Activated T-cell treated with anti-CD3 and anti-CD28 coated beads, Interleukin-2, amount 50 U/mL, for 48 hours (primary cell): ENCODE results near the gene VMP1.
A peak's percentile ranks its signal among the peaks of the same experiment; 100 is the strongest.
"Not testable (repeated sequence)": the region's sequence is repeated elsewhere in the genome, so short reads cannot be mapped to it uniquely, and the experiment has no call there.

Experiments
- DNase-seq, 2 experiments: peaks; one replicate each; pipeline ENCODE4 v3.0.0-alpha.2; 2020

VMP1 gene

DNA sequence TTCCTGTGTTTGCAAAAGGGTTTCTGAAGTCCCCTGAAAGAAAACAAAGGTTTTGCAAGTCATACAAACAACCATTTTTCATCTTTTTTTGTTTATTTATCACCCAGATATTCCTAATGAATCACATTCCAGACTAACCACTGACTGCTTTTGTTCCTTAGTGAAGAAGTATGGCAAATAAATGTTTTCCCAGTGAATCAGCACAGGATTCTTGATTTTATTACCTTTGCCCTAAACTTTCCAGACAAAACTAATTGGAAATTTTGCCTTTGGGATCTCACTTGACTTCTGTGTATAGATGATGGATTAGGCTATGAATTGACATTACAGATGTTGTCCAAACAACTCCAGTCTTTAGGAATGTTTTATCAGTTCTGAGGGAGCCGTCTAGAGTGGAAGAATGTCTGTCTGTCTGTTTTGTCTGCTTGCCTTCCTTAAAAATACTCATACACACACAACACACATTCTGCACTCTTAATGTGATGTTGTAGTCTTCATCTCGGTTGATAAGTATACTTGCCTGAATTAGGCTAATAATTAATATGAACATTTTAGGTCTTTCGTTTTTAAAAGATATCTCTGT, 48.9 kb downstream of the VMP1 start:
- no peak for DNase-seq

- DNase-seq = no peak
Measured at GRCh38 chr17:59757043-59757442, 49.6 kb downstream of the VMP1 start.

GRCh38 chr17:59757470-59757869, 50.0 kb downstream of the VMP1 start:
- no peak for DNase-seq

GRCh38 chr17:59757881-59758385, 50.5 kb downstream of the VMP1 start:
- DNase-seq = no peak

DNA sequence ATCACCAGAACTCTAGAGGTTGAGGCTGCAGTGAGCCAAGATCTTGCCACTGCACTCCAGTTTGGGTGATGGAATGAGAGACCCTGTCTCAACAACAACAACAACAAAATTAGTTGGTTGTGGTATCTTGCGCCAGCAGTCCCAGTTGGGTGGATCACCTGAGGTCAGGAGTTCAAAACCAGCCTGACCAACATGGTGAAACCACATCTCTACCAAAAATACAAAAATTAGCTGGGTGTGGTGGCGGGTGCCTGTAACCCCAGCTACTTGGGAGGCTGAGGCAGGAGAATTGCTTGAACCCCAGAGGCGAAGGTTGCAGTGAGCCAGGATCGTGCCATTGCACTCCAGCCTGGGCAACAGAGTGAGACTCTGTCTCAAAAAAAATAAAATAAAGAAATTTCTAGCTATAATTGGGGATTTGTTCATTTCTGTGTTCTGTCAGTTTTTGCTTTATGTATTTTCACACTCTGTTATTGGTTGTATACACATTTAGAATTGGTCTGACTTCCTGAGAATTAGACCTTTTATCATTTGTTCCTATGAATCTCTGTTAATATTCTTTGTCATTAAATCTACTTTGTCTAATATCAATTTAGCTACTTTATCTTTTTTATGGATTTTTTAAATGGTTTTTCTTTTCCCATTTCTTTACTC, 51.7 kb downstream of the VMP1 start:
- not testable (repeated sequence) for DNase-seq

DNA sequence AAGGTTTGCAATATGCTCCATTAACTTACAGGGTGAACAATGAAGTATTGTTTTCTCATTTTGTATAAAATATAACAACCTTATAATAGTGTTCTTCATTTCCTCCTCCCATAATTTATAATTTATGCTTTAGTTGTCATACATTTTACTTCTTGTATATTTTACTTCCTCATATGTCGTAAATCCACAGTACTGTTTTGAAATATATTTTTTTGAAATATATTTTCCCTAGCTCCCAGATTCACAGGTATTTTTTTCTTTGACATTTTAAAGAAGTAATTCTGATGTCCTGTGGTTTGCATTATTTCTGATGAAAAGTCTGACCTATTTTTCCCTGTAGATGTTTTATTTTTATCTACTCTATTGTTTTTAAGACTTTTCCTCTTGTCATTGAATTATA, 52.7 kb downstream of the VMP1 start:
- no peak for DNase-seq

GRCh38 chr17:59761385-59762048, 54.1 kb downstream of the VMP1 start:
- DNase-seq = peak in 1 of 2 experiments; percentile 46

DNA sequence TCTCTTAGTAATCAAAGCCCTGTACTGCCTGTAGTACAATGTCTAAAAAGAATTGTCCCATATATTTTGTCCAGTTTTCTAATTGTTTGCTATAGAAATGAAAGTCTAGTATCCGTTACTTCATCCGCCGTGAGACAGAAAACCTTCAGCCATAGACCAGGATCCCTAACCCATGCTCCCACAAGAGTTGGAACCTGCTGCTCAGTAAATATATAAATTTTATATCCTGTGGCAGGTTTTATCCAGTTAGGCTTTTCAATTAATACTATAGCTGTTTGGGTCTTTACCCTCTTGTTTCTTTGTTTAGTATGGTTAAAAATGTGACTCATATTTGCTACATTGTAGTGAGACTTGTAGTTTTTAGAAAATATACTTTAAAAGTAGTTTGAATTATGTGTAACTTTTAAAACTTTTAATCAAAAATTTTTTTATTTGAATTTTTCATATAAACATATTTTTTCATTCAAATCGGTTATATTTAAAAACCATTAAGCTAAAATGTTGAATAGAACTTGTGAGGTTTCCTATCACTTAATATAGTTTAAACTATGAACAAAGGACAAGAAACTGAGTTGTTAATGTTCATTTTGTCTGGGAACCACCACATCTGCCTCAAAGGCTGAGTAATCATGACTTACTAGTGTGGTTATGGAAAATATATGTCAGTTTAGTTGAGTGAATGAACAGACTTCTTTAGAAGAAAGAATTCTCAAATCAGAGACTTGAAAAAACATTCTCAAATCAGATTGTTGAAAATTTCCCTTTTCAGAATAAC, 54.8 kb downstream of the VMP1 start:
- DNase-seq = no peak

- no peak for DNase-seq
Measured at GRCh38 chr17:59762824-59763374, 55.4 kb downstream of the VMP1 start.

DNA sequence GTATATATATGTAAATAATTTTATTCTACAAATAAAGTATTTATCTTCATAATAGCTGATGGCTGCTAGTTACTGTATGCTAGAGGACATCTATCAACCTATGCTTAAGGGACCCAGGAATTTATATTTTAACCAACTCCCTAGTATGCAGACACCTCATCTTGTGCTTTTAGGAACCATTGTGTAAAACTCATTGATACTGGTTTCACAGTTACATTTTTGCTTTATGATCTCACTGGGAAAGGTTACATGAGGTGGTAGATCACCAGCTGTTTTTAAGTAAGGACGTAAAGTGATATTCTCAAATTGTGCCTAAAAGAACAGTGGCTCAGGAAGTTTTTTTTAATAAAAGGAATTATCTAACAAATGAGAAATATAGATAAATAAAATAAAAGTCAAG, 56.4 kb downstream of the VMP1 start:
- DNase-seq = no peak

DNA sequence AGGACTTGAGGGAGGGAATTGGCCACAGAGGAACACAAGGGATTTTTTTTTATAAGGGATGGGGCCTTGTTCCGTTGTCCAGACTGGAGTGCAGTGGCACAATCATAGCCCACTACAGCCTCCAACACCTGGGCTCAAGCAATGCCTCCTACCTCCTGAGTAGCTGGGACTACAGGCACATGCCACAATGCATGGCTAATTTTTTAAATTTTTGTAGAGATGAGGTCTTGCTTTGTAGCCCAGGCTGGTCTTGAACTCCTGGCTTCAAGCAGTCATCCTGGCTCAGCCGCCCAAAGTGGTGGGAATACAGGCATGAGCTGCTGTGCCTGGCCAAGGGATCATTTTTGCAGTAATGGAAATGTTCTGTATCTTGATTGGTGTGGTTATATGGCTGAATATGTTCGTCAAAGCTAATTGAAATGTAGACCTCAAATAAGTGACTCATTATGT, 56.9 kb downstream of the VMP1 start:
- DNase-seq = peak; percentile 73

DNA sequence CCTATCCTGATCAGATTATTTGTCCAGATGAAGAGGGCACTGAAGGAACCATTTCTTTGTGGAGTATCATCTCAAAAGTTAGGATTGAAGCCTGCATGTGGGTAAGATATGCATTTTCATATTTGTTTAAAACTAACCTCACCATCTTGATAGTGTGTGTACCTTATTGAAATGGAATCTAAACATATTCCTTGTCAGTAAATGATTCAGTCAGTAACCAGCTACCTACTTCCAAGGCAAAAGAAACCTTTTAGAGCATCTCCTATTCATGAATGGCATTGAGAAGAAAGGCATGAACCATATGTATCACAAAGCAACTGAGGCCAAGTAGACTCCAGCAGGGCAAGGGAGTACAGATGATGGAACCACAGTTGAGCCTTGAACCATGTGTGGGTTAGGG, 57.6 kb downstream of the VMP1 start:
- no peak for DNase-seq

- no peak for DNase-seq
Measured at GRCh38 chr17:59766491-59766890, 59.0 kb downstream of the VMP1 start.

DNA sequence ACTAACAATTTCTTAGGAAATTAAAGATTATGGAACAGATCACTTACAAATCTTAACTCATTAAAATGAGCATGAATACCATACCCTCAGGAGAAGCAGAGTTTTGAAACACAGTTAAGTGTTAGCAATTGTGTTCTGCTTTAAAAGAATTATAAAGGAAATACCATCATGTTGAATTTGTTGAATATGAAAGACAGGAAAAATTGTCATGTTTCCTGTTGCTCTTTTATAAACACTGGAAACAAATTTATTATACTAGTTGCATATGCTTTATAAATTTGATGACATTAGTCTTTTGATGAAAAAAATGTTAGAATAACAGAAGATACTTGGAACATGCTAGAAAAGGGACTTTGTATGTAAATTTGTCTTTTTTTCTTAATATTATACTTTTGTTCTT, 59.7 kb downstream of the VMP1 start:
- DNase-seq = no peak

DNA sequence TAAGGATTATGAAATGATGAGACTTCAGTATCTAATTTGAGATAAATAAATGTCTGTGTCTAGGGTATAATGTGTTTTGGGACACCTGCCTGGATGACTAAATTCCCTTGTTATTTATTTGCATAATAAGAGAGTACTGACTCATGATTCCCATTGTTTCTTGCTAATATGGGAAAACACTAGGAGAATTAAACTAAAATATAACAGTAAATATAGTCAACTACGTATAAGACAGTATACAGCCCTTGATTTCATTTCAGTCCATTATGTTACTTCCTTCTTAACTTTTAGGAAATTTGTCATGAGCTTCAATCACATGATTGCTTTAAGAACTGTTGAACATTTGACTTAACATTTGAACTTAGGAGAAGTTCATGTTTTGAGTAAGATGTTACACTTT, 62.4 kb downstream of the VMP1 start:
- no peak for DNase-seq

GRCh38 chr17:59771093-59771492, 63.6 kb downstream of the VMP1 start:
- no peak for DNase-seq

GRCh38 chr17:59775786-59776350, 68.4 kb downstream of the VMP1 start:
- DNase-seq = no peak

DNA sequence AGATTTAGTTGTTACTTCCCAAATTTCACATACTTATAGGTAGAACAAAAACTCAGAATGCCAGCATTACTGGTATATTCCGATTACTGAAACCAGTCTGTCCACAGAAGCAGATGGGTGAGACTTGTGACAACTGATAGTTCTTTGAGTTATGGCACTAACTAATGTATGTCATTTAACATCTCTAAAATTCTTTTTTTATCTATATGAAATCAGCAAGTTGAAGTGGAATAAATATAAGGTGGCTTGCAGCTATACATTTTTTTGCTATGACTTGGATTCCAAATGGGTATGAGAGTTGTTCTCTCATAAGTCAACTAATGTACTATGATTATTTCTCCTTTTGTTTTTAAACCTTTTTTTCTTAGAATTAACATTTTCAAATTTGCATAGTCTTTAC, 69.1 kb downstream of the VMP1 start:
- DNase-seq = no peak

- no peak for DNase-seq
Measured at GRCh38 chr17:59777033-59777432, 69.6 kb downstream of the VMP1 start.

- DNase-seq = no peak
Measured at GRCh38 chr17:59778996-59779395, 71.5 kb downstream of the VMP1 start.

DNA sequence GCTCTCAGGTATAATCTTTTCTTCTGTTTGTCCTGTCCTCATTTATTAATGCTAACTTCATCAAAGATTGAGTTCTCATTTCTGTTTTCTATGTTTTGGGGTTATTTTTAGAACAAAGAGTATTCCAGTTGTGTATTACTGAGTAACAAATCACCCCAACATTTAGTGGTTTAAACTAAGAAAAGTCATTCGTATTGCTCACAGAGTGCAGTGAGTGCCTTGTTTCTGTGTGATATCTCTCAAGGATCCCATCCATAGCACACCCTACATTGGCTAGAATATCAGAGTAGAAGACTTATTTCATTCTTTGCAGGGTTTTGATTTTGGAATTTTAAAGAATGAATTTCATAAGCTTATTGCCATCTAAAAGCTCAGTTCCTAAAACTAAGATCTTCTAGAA, 72.1 kb downstream of the VMP1 start:
- no peak for DNase-seq

GRCh38 chr17:59780548-59780947, 73.1 kb downstream of the VMP1 start:
- not testable (repeated sequence) for DNase-seq
